Measurements from ENCODE around the gene CCL23. TPM values are rescaled to one million over a fixed set of nuclear protein-coding genes. Genes with fewer than 3 reads are reported as not detected.

The CCL23 gene
- total RNA-seq, 4 donors from 2014 or later, result 1.2 to 12.9 (median 7.3) TPM; not detected in 1

- Histone ChIP-seq H3K4me3 (no peak overlapping the region), H3K36me3 (no peaks in the 10 kb centered on the region), H3K4me1 (peaks cover 0 to 5% (median 0%) of the 10 kb centered on the region in 3 donors), H3K27me3 (peaks cover 11% of the 10 kb centered on the region), H3K9me3 (no peaks in the 10 kb centered on the region), H3K27ac (no peak overlapping the region)
- no peak for TF ChIP-seq EP300 (IDR thresholded peaks at IDR 0.05)
- ATAC-seq, result no peak
- WGBS, 2 donors (ENCODE audit: low coverage in 1 of 2), result 67 to 100% methylated on average over 1 of the region's 3 CpGs
Measured at GRCh38 chr17:35982409-35983191, 35.2 kb downstream of the CCL23 start.

GRCh38 chr17:35981908-35982330, 35.9 kb downstream of the CCL23 start:
- Histone ChIP-seq H3K4me1 (no peaks in the 10 kb centered on the region), H3K27ac (no peak overlapping the region), H3K36me3 (no peaks in the 10 kb centered on the region), H3K4me3 (no peak overlapping the region), H3K9me3 (no peaks in the 10 kb centered on the region), H3K27me3 (peaks cover 18% of the 10 kb centered on the region)
- ATAC-seq, result no peak
- TF ChIP-seq EP300 (IDR thresholded peaks at IDR 0.05), result no peak
- no peak for TF ChIP-seq POLR2A (IDR thresholded peaks at IDR 0.05)
- TF ChIP-seq CTCF (IDR thresholded peaks at IDR 0.05), result no peak
- TF ChIP-seq POLR2AphosphoS5 (IDR thresholded peaks at IDR 0.05), result no peak
- WGBS, 2 donors (ENCODE audit: low coverage in 1 of 2), result 65 to 80% methylated on average over 1 to 2 of the region's 4 CpGs

GRCh38 chr17:35981246-35981645, 36.5 kb downstream of the CCL23 start, which contains the start of gene CCL16:
CCL16 (minus strand) TSS chr17:35981497; CDS start chr17:35981420, 77 bp downstream.
- H3K27me3 ChIP-seq, result peaks cover 21% of the 10 kb centered on the region
- H3K36me3 ChIP-seq, result no peaks in the 10 kb centered on the region
- TF ChIP-seq POLR2A (IDR thresholded peaks at IDR 0.05), result no peak
- no peak for TF ChIP-seq EP300 (IDR thresholded peaks at IDR 0.05)
- no peak for TF ChIP-seq CTCF (IDR thresholded peaks at IDR 0.05)
- no peak for TF ChIP-seq POLR2AphosphoS5 (IDR thresholded peaks at IDR 0.05)
- no peak within 1 kb of the TSS for H3K4me3 ChIP-seq
- H3K27ac ChIP-seq, result no peak within 1 kb of the TSS
- no peak for ATAC-seq
- H3K9me3 ChIP-seq, result no peaks in the 10 kb centered on the region
- WGBS, 2 donors (ENCODE audit: low coverage in 1 of 2), result 78 to 80% methylated on average over 2 to 5 of the region's 12 CpGs
- no peaks in the 10 kb centered on the region for H3K4me1 ChIP-seq

GRCh38 chr17:35978346-35978745, 39.4 kb downstream of the CCL23 start:
- H3K9me3 ChIP-seq, result no peaks in the 10 kb centered on the region
- no peak for ATAC-seq
- 93% methylated on average over 2 of the region's 3 CpGs; no CpG with 5 or more reads in 1 of the 2 donors for WGBS, 2 donors (ENCODE audit: low coverage in 1 of 2)
- H3K27ac ChIP-seq, result no peak overlapping the region
- peaks cover 21% of the 10 kb centered on the region for H3K27me3 ChIP-seq
- H3K4me1 ChIP-seq, result no peaks in the 10 kb centered on the region
- H3K36me3 ChIP-seq, result no peaks in the 10 kb centered on the region
- no peak overlapping the region for H3K4me3 ChIP-seq
- TF ChIP-seq CTCF (IDR thresholded peaks at IDR 0.05) (no peak), POLR2A (IDR thresholded peaks at IDR 0.05) (no peak), EP300 (IDR thresholded peaks at IDR 0.05) (no peak), POLR2AphosphoS5 (IDR thresholded peaks at IDR 0.05) (no peak)

GRCh38 chr17:35977509-35977908, 40.3 kb downstream of the CCL23 start:
- Histone ChIP-seq H3K4me3 (no peak overlapping the region), H3K27me3 (peaks cover 21% of the 10 kb centered on the region), H3K36me3 (no peaks in the 10 kb centered on the region), H3K4me1 (peaks cover 0 to 6% (median 0%) of the 10 kb centered on the region in 3 donors), H3K27ac (no peak overlapping the region), H3K9me3 (no peaks in the 10 kb centered on the region)
- ATAC-seq, result no peak
- whole genome bisulfite sequencing, 2 donors (ENCODE audit: low coverage in 1 of 2), result 86% methylated on average over 1 of the region's 7 CpGs; no CpG with 5 or more reads in 1 of the 2 donors
- TF ChIP-seq CTCF (IDR thresholded peaks at IDR 0.05) (no peak), POLR2AphosphoS5 (IDR thresholded peaks at IDR 0.05) (no peak), EP300 (IDR thresholded peaks at IDR 0.05) (no peak), POLR2A (IDR thresholded peaks at IDR 0.05) (no peak)
